IMR-90 (cell line): ENCODE measurements around the gene CGN. TPM values are rescaled to one million over a fixed set of nuclear protein-coding genes. Genes with fewer than 3 reads are reported as not detected.

Experiments used
- ATAC-seq: fragments of 200-7000 bp; cut with Tn5 transposase; 2 replicates; pipeline ENCODE4 v1.9.1; 2020; ENCODE audit warnings: low read depth, mild to moderate bottlenecking, moderate library complexity
- BruUV-seq: library from RNA; stranded (reverse); fragments of 400-500 nt; replicated peaks from 2 replicates; lab custom pipeline; 2021; lab: Mats Ljungman, UMichigan
- CTCF ChIA-PET: fragments of 300-600 bp; formaldehyde crosslinking; extraction: SDS; loops from one replicate; lab custom pipeline; 2021; ENCODE audit warnings: antibody characterized with exemption; lab: Yijun Ruan, JAX
- POLR2A ChIA-PET: fragments of 300-600 bp; sonication (Branson Sonifier 250); formaldehyde crosslinking; loops from one replicate; lab custom pipeline; 2022; ENCODE audit warnings: antibody characterized with exemption; ENCODE audit not compliant: unreplicated experiment; lab: Charles Lee
- DNase-seq: peaks from one replicate; pipeline ENCODE4 v3.0.0; 2013
- H2AFZ ChIP-seq: replicated peaks from 2 replicates; pipeline ENCODE3; 2013; ENCODE audit warnings: low read length, mild to moderate bottlenecking; ENCODE audit not compliant: poor library complexity
- H2AK5ac ChIP-seq: 2 replicates; pipeline ENCODE4 v1.6.1; 2013; ENCODE audit warnings: low read depth, low read length, inconsistent platforms
- H2AK9ac ChIP-seq: replicated peaks from 2 replicates; pipeline ENCODE3; 2013; ENCODE audit warnings: mild to moderate bottlenecking, low read depth, low read length, moderate library complexity; ENCODE audit not compliant: poor library complexity
- H2BK120ac ChIP-seq: 2 replicates; pipeline ENCODE4 v1.6.1; 2013; ENCODE audit warnings: low read depth, low read length, inconsistent platforms
- H2BK15ac ChIP-seq: 3 replicates; pipeline ENCODE4 v1.6.1; 2013; ENCODE audit warnings: low read depth, low read length, inconsistent platforms
- H2BK20ac ChIP-seq: 2 replicates; pipeline ENCODE4 v1.6.1; 2013; ENCODE audit warnings: low read depth, mild to moderate bottlenecking, inconsistent platforms, low read length, moderate library complexity
- H2BK5ac ChIP-seq: 2 replicates; pipeline ENCODE4 v1.6.1; 2013; ENCODE audit warnings: mild to moderate bottlenecking, low read depth, low read length, inconsistent platforms; ENCODE audit not compliant: poor library complexity, severe bottlenecking
- H3K14ac ChIP-seq: replicated peaks from 2 replicates; pipeline ENCODE4 v1.6.1; 2013; ENCODE audit warnings: low read depth, low read length, inconsistent platforms
- H3K18ac ChIP-seq: 2 replicates; pipeline ENCODE4 v1.6.1; 2013; ENCODE audit warnings: low read depth, low read length, control low read depth
- H3K23ac ChIP-seq: 2 replicates; pipeline ENCODE4 v1.6.1; 2013; ENCODE audit warnings: low read depth, low read length, inconsistent platforms
- H3K27ac ChIP-seq: 2 replicates; pipeline ENCODE4 v1.5.1; 2013; ENCODE audit warnings: mild to moderate bottlenecking, control low read depth, low read length; ENCODE audit not compliant: insufficient read depth
- H3K27me3 ChIP-seq: 2 replicates; pipeline ENCODE4 v1.6.1; 2013; ENCODE audit warnings: low read length; ENCODE audit not compliant: control insufficient read depth, insufficient read depth
- H3K36me3 ChIP-seq: 2 replicates; pipeline ENCODE4 v1.6.1; 2013; ENCODE audit warnings: low read length, mixed read lengths; ENCODE audit not compliant: control insufficient read depth, insufficient read depth
- H3K4ac ChIP-seq: 2 replicates; pipeline ENCODE4 v1.6.1; 2013; ENCODE audit warnings: low read depth, low read length, inconsistent platforms
- H3K4me1 ChIP-seq: 2 replicates; pipeline ENCODE4 v1.6.1; 2013; ENCODE audit warnings: low read length, mixed read lengths; ENCODE audit not compliant: control insufficient read depth, insufficient read depth
- H3K4me2 ChIP-seq: 2 replicates; pipeline ENCODE4 v1.6.1; 2013; ENCODE audit warnings: low read depth, mild to moderate bottlenecking, control low read depth, low read length, moderate library complexity
- H3K4me3 ChIP-seq: 2 replicates; pipeline ENCODE4 v1.5.1; 2013; ENCODE audit warnings: low read depth, mild to moderate bottlenecking, control low read depth, low read length, moderate library complexity; ENCODE audit not compliant: insufficient read depth
- H3K56ac ChIP-seq: 2 replicates; pipeline ENCODE4 v1.6.1; 2013; ENCODE audit warnings: low read length, inconsistent platforms; ENCODE audit not compliant: insufficient read depth; ENCODE audit errors: extremely low read depth
- H3K79me1 ChIP-seq, 2 experiments: 2 replicates each; pipeline ENCODE4 v1.6.1; 2013; ENCODE audit warnings: low read length in 2 of 2, inconsistent platforms in 1 of 2, low read depth in 1 of 2
- H3K9ac ChIP-seq: 2 replicates; pipeline ENCODE4 v1.6.1; 2013; ENCODE audit warnings: low read depth, low read length, control low read depth
- H3K9me1 ChIP-seq: 2 replicates; pipeline ENCODE4 v1.6.1; 2013; ENCODE audit warnings: low read length, inconsistent platforms; ENCODE audit not compliant: insufficient read depth
- H3K9me3 ChIP-seq: 2 replicates; pipeline ENCODE4 v1.6.1; 2013; ENCODE audit warnings: low read length; ENCODE audit not compliant: control insufficient read depth, insufficient read depth
- H4K20me1 ChIP-seq: 2 replicates; pipeline ENCODE4 v1.6.1; 2013; ENCODE audit warnings: low read length, inconsistent platforms; ENCODE audit not compliant: insufficient read depth
- H4K5ac ChIP-seq: 2 replicates; pipeline ENCODE4 v1.6.1; 2013; ENCODE audit warnings: mild to moderate bottlenecking, low read depth, low read length, control low read depth
- H4K8ac ChIP-seq, 2 experiments: 2 replicates each; pipeline ENCODE4 v1.6.1; 2013; ENCODE audit warnings: low read depth in 2 of 2, low read length in 2 of 2, control low read depth in 1 of 2, inconsistent platforms in 1 of 2
- H4K91ac ChIP-seq: 2 replicates; pipeline ENCODE4 v1.6.1; 2013; ENCODE audit warnings: low read depth, low read length, inconsistent platforms; ENCODE audit not compliant: insufficient read depth
- BHLHE40 ChIP-seq: fragments of 150-350 bp; IDR thresholded peaks from 2 replicates; pipeline ENCODE4 v1.6.1; 2016; ENCODE audit warnings: mild to moderate bottlenecking, low read depth, low read length
- CEBPB ChIP-seq: IDR thresholded peaks from 2 replicates; pipeline ENCODE4 v1.6.1; 2012; ENCODE audit warnings: low read depth, low read length, improper control_type of control experiment
- FOS ChIP-seq: fragments of 150-350 bp; IDR thresholded peaks from 2 replicates; pipeline ENCODE4 v1.6.1; 2016; ENCODE audit warnings: low read depth, low read length
- MAFK ChIP-seq: IDR thresholded peaks from 2 replicates; pipeline ENCODE4 v1.6.1; 2012; ENCODE audit warnings: low read depth, low read length, improper control_type of control experiment
- MAZ ChIP-seq: IDR thresholded peaks from 2 replicates; pipeline ENCODE4 v1.6.1; 2012; ENCODE audit warnings: low read depth, mild to moderate bottlenecking, low read length, improper control_type of control experiment, moderate library complexity, borderline replicate concordance
- MXI1 ChIP-seq: IDR thresholded peaks from 2 replicates; pipeline ENCODE4 v1.6.1; 2012; ENCODE audit warnings: low read depth, mild to moderate bottlenecking, low read length, moderate library complexity, borderline replicate concordance
- NFE2L2 ChIP-seq: fragments of 150-350 bp; IDR thresholded peaks from 2 replicates; pipeline ENCODE4 v1.6.1; 2016; ENCODE audit warnings: low read depth, mild to moderate bottlenecking, low read length
- RAD21 ChIP-seq: IDR thresholded peaks from 2 replicates; pipeline ENCODE4 v1.6.1; 2012; ENCODE audit warnings: low read length, improper control_type of control experiment
- RCOR1 ChIP-seq: IDR thresholded peaks from 2 replicates; pipeline ENCODE4 v1.6.1; 2012; ENCODE audit warnings: mild to moderate bottlenecking, low read length, improper control_type of control experiment; ENCODE audit not compliant: insufficient replicate concordance
- RFX5 ChIP-seq: IDR thresholded peaks from 2 replicates; pipeline ENCODE4 v1.8.0; 2012; ENCODE audit warnings: low read depth, mild to moderate bottlenecking, low read length, moderate library complexity
- SMC3 ChIP-seq: fragments of 150-350 bp; IDR thresholded peaks from 2 replicates; pipeline ENCODE4 v1.6.1; 2016; ENCODE audit warnings: low read depth, mild to moderate bottlenecking, antibody characterized with exemption, low read length, moderate library complexity
- WGBS, 2 experiments: methylation state at CpG; one replicate each; pipeline versions ENCODE4 v1.1.5 to v1.1.7; 2013; ENCODE audit warnings: missing lambda C conversion rate in 2 of 2; ENCODE audit not compliant: insufficient read length in 1 of 2; ENCODE audit errors: extremely low coverage in 2 of 2; 5-methylcytosine and 5-hydroxymethylcytosine counted together
- dilution Hi-C: fragments of 300-500 bp; cut with HindIII; formaldehyde crosslinking; loops from one replicate; pipeline ENCODE4 v1.14.3; 2018; ENCODE audit warnings: low sequenced_read_pairs; ENCODE audit not compliant: unreplicated experiment
- in situ Hi-C: fragments of 300-500 bp; cut with MboI; formaldehyde crosslinking; loops from 3 replicates; pipeline ENCODE4 v1.14.3; 2019; ENCODE audit warnings: low sequenced_read_pairs, inconsistent platforms, mixed read lengths
- intact Hi-C: fragments of 100-400 bp; cut with micrococcal nuclease; formaldehyde crosslinking; loops from 2 replicates; pipeline ENCODE4 v1.10.0; 2022
- polyA plus RNA-seq, 3 experiments: library from polyadenylated mRNA; depleted of rRNA; stranded (reverse); fragments of >200 nt; gene quantifications; 2 replicates each; pipeline ENCODE4 v1.2.3, GENCODE V29; 2012; ENCODE audit warnings: low replicate concordance in 1 of 3
- total RNA-seq: library from RNA; depleted of rRNA; stranded (reverse); fragments of >200 nt; gene quantifications from 2 replicates; pipeline ENCODE4 v1.2.3, GENCODE V29; 2012
- TF ChIP-seq, protein P1 (sequence below): conservative IDR thresholded peaks from 2 replicates; pipeline ENCODE4 v1.5.1; 2012; ENCODE audit warnings: mild to moderate bottlenecking, low read depth, low read length, improper control_type of control experiment

The CGN gene
- total and polyA plus RNA-seq, 2 of the 4 experiments (the other 2 are of a cell fraction), result 0.34 to 0.36 TPM

GRCh38 chr1:151510614-151510956, 602 bp upstream of the CGN start:
- no peaks in the 10 kb centered on the region for H4K20me1 ChIP-seq
- ChIA-PET CTCF (interaction anchor here (1.2 kb wide), 1 partner anchor 10 kb away, joined by 4 read pairs; no protein-coding TSS in a partner anchor), POLR2A (interaction anchor here (0.6 kb wide), 1 partner anchor 9 kb away, joined by 6 read pairs; no protein-coding TSS in a partner anchor)
- no peak overlapping the region for H2BK15ac ChIP-seq
- H4K5ac ChIP-seq, result no peak overlapping the region
- no peaks in the 10 kb centered on the region for H3K36me3 ChIP-seq
- no peak overlapping the region for H2BK5ac ChIP-seq
- peak overlapping the region; percentile 7; the same call in 1 of the 2 replicates for H3K14ac ChIP-seq
- intact Hi-C loops, result loop anchor here (5.0 kb wide), 1 partner anchor 38 kb away; no protein-coding TSS in a partner anchor
- peak overlapping the region; percentile 47; the same call in 1 of the 2 replicates for H3K56ac ChIP-seq
- H3K9ac ChIP-seq, result peak overlapping the region; percentile 12; the same call in 1 of the 2 replicates
- TF ChIP-seq, protein P1, sequence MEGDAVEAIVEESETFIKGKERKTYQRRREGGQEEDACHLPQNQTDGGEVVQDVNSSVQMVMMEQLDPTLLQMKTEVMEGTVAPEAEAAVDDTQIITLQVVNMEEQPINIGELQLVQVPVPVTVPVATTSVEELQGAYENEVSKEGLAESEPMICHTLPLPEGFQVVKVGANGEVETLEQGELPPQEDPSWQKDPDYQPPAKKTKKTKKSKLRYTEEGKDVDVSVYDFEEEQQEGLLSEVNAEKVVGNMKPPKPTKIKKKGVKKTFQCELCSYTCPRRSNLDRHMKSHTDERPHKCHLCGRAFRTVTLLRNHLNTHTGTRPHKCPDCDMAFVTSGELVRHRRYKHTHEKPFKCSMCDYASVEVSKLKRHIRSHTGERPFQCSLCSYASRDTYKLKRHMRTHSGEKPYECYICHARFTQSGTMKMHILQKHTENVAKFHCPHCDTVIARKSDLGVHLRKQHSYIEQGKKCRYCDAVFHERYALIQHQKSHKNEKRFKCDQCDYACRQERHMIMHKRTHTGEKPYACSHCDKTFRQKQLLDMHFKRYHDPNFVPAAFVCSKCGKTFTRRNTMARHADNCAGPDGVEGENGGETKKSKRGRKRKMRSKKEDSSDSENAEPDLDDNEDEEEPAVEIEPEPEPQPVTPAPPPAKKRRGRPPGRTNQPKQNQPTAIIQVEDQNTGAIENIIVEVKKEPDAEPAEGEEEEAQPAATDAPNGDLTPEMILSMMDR, result no peak
- TF ChIP-seq RAD21, result no peak
- no peak for TF ChIP-seq SMC3
- no peak for TF ChIP-seq MAZ
- no peak for TF ChIP-seq MAFK
- no peak for TF ChIP-seq FOS
- TF ChIP-seq RCOR1, result no peak
- no peak for TF ChIP-seq BHLHE40
- no peak for TF ChIP-seq RFX5
- TF ChIP-seq CEBPB, result no peak
- TF ChIP-seq NFE2L2, result no peak
- no peak for TF ChIP-seq MXI1
- dilution Hi-C loops, result no loop called here
- no TSS peak for BruUV-seq
- no peak overlapping the region for H4K91ac ChIP-seq
- H3K4me1 ChIP-seq, result peaks cover 4% of the 10 kb centered on the region
- WGBS, 2 experiments, result 3% methylated on average over 6 of the region's 10 CpGs; no CpG with 5 or more reads in 1 of the 2 experiments
- H4K8ac ChIP-seq, result peak overlapping the region in 1 of 2 experiments; percentile 25; a peak in 2 of 4 replicates
- 0 out of 2 replicates have a peak, but pooled peaks cover 3% of the 10 kb centered on the region for H3K9me1 ChIP-seq
- H3K27me3 ChIP-seq, result peaks cover 33% of the 10 kb centered on the region
- no peak overlapping the region for H2AK9ac ChIP-seq
- peak overlapping the region; percentile 54 for H3K4me3 ChIP-seq
- H3K23ac ChIP-seq, result 0 out of 2 replicates have a peak overlapping the region, but pooled peaks have one; percentile 29
- no peak for DNase-seq
- H2BK20ac ChIP-seq, result no peak overlapping the region
- no peak overlapping the region for H2AK5ac ChIP-seq
- no peak overlapping the region for H3K18ac ChIP-seq
- peak overlapping the region; percentile 92 for H2AFZ ChIP-seq
- in situ Hi-C loops, result no loop called here
- H2BK120ac ChIP-seq, result no peak overlapping the region
- H3K4ac ChIP-seq, result 0 out of 2 replicates have a peak overlapping the region, but pooled peaks have one; percentile 2
- no peaks in the 10 kb centered on the region for H3K9me3 ChIP-seq
- ATAC-seq, result no peak
- no peak overlapping the region for H3K27ac ChIP-seq
- H3K4me2 ChIP-seq, result peak overlapping the region; percentile 46
- no peaks in the 10 kb centered on the region for H3K79me1 ChIP-seq
